ENCODE results near the gene ADAM17.
"Not testable (repeated sequence)": the region's sequence is repeated elsewhere in the genome, so short reads cannot be mapped to it uniquely, and the experiment has no call there.

The ADAM17 gene

DNA sequence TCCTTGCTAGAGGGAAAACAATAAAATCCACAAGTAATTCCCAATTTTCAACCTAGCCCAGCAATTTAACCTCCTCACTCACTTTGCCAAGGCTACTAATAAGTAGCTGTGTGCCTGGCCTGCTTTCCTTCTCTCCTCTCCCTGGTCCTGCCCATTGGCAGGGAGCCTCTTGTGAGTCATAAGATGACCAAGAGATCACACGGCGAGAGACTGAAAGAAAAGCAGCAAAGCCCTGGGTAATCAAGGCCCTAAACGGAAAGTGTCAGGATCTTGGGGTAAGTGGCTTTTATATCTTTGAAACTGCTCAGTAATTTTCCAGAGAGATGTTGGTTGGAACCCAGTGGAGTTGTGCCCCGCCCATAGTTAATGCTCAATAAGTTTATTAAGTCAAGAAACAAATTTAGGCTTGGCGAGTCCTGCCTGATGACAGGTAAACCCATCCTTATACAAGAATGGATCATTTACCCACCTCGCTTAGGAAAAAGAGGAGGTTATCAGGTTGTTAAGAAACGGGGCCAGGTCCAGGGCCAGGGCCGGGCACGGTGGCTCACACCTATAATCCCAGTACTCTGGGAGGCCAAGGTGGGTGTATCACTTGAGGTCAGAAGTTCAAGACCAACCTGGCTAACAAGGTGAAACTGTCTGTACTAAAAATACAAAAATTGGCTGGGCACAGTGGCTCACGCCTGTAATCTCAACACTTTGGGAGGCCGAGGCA, 10.0 kb upstream of the ADAM17 start:
- DNase-seq (ENCODE audit: low spot score) = no peak

DNA sequence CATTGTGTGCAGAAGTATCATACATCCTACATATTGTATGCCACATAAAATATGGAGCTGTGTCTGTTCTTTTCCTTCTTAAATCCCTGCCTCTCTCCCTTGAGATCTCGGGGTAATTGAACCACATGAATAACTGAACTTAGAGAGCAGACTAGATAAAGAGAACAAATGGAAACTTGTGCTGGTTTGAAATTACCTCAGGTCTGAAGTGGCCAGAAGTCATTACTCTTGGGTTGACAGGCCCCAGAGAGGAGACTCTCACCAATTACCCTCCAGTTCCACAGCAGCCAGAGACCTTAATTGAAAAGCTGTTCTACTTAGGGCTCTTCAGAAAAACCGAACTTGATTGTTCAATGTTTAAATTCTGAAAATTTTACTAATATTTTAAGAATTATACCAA, 5.0 kb upstream of the ADAM17 start:
- no peak for DNase-seq (ENCODE audit: low spot score)

DNA sequence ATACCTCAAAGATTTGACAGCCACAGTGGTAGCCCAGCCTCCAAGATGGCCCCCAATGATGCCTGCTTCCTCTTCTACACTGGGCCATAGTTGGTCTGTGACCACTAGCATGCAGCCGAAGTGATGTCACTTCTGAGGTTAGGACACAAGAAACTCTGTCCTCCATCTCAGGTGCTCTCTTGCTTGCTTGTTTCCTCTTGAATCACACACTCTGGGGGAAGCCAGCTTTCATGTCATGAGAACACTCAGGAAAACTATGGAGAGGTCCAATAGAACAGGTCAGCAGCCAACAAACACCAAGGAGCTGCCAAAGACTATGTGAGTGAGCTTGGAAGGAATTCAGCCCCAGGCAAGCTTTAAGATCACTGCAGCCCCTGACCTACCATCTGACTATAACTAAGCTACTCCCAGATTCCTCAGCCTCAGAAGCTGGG, 3.3 kb upstream of the ADAM17 start:
- no peak for DNase-seq (ENCODE audit: low spot score)

DNA sequence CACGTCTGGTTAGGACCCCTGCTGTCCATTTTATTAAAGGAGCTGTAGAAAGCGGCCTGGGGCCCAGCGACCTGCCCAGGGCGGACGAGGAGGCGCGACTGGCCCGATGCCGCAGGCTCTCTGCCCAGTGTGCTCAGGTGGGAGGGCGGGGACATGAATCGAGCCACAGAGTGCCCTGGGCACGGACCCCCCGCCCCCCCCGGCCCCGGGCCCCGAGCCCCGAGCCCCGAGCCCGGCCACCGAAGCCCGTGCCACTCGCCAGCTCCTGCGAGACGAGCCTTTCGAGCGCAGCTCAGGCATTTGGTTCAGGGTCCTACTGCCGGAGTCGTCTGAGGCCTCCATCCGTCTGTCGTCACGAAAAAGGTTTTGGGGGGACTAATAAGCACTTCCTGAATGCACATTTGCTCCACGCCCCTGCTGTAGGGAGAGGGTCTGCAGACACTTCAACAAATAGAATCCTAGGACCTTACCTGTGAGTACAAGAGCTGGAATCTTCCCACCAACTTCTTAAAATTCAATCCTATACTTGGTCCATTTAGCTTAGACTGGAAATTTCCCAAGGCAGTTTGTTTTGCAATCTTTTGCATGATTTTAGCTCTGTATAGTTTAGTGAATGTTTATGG, 602 bp upstream of the ADAM17 start:
- peak; percentile 18 for DNase-seq (ENCODE audit: low spot score)

DNA sequence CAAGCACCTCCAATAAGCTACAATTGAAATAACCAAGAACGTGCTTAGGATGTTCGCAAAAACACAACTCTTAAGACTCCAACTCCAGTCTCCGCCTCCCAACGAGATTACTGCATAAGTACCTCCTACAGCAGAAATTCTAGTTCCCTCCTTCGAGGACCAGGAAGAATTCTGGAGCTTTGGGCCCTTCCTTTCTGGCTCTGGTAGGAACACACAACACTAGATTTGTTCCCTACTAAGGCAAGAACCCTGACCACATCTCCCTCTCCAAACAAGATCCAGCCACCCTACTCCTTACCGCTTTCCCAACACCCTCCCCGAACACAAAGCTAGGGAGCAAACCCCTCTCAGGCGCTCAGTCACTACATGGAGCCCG, 721 bp downstream of the ADAM17 start:
- DNase-seq (ENCODE audit: low spot score) = peak; percentile 58

DNA sequence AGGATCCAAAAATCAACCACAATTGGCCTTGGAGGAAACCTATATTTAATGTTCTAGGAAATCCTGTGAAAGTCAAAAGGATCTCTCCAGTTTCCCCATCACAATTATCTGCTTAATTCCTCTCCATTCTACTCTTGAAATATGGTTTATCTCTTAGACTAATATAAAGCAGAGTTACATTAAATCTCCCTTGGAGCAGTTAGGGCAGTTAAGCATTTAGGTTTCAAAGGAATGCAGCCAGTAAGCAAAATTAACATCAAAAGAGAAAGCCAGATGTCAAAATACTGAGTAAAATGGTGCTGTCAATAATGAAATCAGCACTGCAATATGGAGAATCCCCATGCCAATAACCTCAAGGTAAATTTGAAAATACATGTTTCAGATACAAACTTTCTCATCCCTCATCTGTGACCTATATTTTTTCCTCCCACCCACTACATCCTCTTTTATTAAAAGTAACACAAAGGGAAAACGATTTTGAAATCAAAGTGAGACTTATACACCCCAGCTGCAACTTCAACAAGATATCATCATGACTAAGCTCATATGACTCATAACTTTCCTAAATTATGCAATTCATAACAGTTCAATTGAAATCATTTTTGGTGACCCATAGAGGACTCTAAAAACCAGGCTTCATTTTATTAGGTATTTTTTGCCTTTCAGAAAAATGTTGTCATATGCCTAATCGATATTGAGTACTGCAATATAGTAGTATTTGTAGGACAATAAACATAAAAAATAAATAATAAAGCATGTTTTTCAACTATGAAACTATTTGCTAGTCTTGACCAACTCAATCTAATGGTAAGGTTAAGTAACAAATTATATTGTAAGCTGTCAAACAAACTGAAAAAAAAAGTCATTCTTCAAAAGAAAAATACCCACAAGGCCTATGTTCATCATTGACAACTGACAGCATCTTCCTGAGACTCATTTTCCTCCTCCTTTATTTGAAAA, 3.1 kb downstream of the ADAM17 start:
- peak; percentile 76 for DNase-seq (ENCODE audit: low spot score)

DNA sequence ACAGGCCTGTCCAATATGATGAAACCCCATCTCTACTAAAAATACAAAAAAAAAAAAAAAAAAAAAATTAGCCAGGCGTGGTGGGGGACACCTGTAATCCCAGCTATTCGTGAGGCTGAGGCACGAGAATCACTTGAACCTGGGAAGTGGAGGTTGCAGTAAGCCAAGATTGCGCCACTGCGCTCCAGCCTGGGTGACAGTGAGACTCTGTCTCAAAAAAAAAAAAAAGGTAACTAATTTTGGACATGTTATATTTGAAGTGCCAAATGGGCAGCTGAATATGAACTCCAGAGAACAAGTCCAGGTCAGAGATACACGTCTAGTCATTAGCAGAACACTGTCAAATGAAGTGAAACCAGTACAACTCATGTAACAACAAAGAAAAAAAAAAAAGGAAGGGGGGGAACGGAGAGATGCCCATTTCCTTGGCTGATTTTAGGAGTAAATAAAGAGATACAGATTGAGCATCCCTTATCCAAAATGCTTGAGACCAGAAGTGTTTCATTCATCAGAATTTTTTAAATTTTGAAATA, 4.7 kb downstream of the ADAM17 start:
- DNase-seq (ENCODE audit: low spot score) = not testable (repeated sequence)

DNA sequence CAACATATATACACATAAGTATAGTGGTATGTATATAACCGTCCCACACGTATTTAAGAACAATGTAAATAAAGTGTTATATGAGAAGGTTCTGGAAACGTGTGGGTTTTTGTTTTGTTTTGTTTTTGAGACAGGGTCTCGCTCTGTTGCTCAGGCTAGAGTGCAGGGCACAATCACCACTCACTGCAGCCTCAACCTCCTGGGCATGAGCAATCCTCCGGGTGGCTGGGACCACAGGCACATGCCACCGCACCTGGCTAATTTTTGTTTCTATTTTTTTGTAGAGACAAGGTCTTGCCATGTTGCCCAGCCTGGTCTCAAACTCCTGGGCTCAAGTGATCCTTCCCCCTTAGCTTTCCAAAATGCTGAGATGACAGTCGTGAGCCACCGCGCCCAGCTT, 6.2 kb downstream of the ADAM17 start:
- no peak for DNase-seq (ENCODE audit: low spot score)

DNA sequence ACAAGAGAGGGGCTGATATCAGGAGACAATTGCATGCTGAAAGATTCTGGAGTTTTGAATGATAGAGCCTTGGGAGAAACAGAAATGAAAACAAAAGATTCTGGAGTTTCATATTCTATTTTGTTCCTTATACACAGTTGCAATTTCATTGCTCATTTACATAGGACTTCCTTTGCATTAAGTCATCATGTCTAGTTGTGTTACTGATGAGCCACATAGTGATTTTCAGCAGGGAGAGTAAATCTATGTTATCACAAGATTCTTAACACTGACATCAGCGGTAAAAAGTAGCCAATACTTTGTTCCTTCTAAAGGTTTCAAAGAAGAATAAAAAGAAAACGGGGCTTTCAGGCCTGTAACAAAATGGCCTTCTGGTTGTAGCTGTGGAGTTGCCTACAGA, 7.1 kb downstream of the ADAM17 start:
- no peak for DNase-seq (ENCODE audit: low spot score)

DNA sequence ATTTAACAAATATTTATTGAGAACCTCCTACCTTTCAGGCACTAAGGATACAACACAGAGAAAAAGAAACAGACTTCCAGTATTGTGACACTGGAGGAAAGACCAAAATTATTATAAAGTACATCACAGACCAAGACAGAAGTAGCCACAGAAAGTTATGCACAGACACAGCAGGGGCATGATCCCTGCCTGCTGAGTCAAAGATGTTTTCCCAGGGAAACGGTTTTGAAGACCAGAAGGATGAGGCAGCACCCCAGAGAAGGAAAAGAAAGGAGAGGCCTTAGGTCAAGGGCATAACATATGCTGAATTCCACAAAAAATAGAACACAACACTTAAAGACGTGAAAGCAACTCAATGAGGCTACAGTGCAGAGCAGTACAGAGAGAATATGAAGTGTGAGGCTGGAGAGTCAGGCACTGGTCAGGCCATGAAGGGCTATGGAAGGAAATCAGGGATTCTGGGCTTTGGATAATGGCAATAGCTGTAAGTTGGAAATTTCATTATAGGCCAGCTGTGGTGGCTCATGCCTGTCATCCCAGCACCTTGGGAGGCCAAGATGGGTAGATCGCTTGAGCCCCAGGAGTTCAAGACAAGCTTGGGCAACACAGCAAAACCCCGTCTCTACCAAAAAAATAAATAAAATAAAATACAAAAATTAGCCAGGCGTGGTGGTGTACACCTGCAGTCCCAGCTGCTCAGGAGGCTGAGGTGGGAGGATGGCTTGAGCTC, 8.2 kb downstream of the ADAM17 start:
- no peak for DNase-seq (ENCODE audit: low spot score)

DNA sequence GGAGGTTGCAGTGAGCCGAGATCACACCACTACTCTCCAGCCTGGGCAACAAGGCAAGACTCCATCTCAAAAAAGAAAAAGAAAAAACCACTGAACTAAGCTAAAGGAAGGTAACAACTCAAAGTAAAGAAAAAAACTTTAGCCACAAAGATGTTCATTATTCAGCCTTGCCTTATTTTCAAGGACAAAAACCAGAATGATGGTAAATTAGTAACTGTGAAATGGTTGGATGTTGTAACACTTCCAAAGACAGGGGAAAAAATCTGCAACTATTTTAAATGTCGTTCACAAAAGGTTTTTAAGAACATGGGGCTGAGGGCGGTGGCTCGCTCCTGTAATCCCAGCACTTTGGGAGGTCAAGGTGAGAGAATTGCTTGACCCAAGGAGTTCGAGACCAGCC, 10.1 kb downstream of the ADAM17 start:
- no peak for DNase-seq (ENCODE audit: low spot score)

DNA sequence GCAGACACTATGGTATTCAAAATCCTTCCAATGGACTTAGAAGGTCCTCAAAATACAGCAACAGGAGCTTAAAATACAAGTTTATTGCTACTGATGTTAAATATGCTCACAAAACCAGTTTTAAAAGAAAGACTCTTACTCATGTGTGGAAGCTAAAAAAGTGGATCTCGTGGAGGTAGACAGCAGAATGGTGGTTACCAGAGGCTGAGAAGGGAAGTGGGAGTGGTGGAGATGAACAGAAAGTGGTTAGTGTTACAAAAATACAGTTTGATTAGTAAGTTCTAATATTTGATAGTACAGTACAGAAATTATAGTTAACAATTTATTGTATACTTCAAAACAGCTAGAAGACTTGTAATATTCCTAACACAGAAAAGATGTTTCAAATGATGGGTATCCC, 12.1 kb downstream of the ADAM17 start:
- no peak for DNase-seq (ENCODE audit: low spot score)

DNA sequence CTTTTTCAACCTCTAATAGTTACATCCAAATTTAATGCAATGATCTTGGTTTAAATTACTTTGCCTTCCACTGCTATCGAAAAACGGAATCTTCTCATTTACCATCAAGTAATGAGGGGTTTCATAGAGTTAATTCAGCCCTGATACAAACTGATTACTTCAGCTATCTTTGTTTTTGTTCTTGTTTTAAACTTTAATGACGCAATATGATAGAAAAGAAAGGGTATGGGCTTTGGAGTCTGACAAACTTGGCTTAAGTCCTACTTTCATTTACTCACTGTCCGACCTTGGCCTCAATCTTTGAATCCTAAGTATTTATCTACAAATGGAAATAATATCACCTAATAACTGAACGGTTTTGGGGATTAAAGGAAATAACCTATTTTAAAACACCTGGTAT, 16.1 kb downstream of the ADAM17 start:
- DNase-seq (ENCODE audit: low spot score) = no peak

DNA sequence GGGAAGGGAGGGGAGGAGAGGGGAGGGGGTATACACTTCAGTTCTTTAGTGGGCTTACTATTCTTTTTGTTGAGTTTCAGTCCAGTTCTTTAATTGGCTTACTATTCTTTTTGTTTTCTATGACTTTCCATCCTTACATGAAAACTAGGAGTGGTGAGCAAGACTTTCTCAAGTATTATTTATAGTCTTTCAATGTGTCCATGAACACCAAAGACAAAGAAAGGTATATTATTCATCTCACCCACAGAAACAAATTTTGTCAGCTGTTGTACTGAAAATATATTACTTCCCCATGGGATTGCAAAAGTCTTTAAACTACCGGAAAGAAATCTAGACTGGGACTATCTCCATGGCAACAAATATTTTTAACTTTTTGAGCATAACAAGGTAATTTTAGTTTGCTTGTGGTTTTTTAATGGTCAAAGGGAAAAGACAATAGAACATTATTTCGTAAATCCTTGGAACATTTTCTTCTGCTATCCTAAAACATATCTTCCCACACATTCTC, 17.6 kb downstream of the ADAM17 start:
- no peak for DNase-seq (ENCODE audit: low spot score)

DNA sequence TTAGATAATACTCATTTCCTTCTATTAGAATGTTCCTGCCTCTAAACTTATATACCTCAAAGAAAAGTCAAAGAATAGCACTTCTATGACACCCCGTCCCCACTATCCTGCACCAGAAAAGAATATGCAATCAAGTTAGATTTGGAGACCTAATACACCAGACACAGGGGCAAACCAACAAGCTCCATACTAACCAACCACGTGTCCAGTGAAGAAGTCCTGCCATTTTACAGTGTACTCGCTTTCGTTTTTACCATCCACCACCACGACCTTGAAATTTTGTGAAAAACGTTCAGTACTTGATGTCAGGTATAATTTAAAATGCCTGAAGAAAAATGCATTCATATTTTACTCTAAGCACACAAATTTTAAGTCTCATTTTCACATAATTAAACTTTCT, 19.1 kb downstream of the ADAM17 start:
- no peak for DNase-seq (ENCODE audit: low spot score)

DNA sequence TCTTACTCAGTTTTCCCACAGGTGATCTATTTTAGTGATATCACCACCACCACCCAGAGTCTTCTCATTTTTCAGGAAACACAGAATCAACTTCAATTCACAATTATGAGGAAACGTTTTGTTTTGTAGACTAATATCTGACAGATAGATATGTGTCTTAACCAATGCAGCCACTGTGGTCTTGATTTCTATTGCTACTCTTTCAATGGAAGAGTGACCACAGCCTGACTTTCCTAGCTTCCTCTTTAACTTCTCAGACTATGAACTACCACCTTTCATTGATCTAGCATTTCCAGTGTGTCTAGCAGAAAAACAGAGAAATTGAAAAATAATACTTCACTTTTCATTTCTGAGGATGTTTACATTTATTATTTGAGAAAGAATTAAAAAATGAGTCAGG, 20.5 kb downstream of the ADAM17 start:
- no peak for DNase-seq (ENCODE audit: low spot score)

DNA sequence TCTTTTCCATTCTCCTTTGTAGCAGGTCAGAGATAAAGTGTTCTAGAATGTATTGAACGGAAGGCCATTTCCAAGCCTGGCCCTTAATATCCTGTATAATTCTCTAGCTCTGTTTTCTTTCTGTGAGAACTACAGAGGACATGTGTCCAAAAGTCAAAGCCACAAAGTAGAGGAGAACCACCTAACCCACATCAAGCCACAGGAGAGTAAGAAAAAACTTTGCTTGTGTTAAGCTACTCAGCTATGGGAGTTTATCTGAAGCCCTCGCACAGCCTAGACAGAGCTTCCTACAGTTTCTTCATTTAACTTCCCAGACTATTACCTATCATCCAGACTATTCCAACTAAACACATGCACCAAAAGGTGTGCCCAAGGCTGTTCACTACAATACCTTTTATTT, 22.0 kb downstream of the ADAM17 start:
- DNase-seq (ENCODE audit: low spot score) = no peak

DNA sequence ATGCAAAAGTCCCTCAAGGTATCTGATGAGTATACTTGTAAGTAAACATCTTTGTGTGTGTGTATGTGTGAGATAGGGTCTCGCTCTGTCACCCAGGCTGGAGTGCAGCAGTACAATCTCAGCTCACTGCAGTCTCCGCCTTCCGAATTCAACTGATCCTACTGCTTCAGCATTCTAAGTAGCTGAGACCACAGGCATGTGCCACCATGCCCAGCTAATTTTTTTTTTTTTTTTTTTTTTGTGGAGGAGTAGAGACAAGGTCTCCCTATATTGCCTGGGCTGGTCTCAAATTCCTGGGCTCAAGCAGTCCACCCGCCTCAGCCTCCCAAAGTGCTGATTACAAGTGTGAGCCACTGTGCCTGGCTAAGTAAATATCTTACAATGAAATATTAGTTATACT, 23.2 kb downstream of the ADAM17 start:
- DNase-seq (ENCODE audit: low spot score) = no peak

DNA sequence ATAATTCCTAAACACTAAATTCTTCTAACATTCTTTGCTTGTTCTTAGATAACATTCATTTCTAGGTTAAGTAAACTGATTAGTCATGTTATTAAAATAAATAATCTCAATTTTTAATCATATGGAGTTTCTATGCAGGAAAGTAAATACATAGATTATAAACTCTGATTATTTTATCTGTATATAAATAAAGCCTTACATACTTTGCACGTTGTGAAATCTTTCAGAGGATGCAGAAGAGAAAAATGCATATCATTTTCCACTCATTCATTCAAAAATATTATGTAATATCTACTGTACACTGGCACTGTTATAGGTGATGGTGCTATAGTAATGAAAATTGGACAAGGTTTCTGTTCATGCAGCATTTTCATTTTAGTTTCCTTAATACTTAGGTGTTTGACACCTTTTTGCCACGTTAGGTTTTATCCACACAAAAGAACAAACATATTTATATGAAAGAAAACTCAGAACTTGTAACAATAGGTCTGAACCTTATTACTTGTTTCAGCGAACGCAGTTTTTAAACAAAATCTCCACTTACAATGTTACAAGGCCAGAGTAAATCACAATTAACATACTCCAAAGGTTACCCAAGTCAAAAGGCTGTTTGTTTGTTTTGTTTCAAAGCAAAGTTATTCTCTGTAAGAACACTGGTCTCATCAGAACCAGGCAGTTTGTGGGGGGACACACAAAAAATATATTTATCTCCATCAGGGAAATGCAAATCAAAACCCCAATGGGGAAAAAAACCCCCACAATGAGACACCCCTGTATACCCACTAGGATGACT, 27.4 kb downstream of the ADAM17 start:
- no peak for DNase-seq (ENCODE audit: low spot score)

DNA sequence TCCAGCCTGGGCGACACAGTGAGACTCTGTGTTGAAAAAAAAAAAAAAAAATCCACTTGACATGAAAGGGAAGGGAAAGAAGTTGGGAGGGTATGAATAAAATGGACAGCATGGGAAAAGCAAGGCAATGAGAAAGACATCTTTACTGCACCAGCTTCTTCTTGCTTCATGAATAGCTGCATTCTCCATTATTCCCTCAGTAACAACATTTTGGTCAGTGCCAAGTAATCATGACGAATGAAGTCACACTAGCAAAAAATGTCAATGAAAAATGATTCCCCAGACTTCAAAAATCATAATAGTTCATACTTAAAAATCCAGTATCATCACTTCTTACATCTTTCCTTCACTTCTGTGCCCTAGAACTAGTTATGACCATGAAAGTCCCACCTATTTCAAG, 30.4 kb downstream of the ADAM17 start:
- no peak for DNase-seq (ENCODE audit: low spot score)

DNA sequence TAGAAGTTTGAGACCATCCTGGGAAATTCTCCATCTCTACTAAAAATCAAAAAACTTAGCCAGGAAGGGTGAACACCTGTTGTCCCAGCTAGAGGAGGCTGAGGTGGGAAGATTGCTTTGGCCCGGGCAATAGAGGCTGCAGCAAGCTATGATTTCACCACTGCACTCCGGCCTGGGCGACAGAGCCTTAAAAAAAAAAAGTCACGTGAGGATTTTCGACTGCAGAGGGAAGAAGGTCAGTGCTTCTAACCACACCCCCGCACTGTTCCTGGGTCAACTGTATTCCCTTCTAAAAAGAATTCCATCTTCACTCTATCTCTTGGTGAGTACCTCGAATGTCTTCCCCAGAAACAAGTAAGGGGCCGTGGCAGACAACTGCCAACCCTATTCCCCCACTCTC, 31.3 kb downstream of the ADAM17 start:
- DNase-seq (ENCODE audit: low spot score) = no peak

All from hematopoietic multipotent progenitor cell treated with erythropoietin and hydrocortisone succinate and interleukin-3 and kit ligand, for 15 days (in vitro differentiated cells).